Measurements from ENCODE around the gene BAG5.

Gene BAG5

GRCh38 chr14:103546652-103547454 is 15.6 kb downstream of the BAG5 start:
- DNase-seq (ENCODE audit: low read depth) = no peak

- no peak for DNase-seq (ENCODE audit: low read depth)
These were observed 16.4 kb downstream of the BAG5 start for GRCh38 chr14:103545915-103546651.

- DNase-seq (ENCODE audit: low read depth) = no peak
These were observed 17.1 kb downstream of the BAG5 start for GRCh38 chr14:103545219-103545914.

GRCh38 chr14:103544388-103545218 is 17.9 kb downstream of the BAG5 start:
- DNase-seq (ENCODE audit: low read depth) = no peak

- DNase-seq (ENCODE audit: low read depth) = no peak
These were observed 18.6 kb downstream of the BAG5 start for GRCh38 chr14:103543721-103544387.

- DNase-seq (ENCODE audit: low read depth) = no peak
These were observed 19.3 kb downstream of the BAG5 start for GRCh38 chr14:103543140-103543539.

GRCh38 chr14:103542605-103543088 is 19.8 kb downstream of the BAG5 start:
- no peak for DNase-seq (ENCODE audit: low read depth)

GRCh38 chr14:103541709-103542604 is 20.5 kb downstream of the BAG5 start:
- DNase-seq (ENCODE audit: low read depth) = no peak

GRCh38 chr14:103540821-103541708 is 21.4 kb downstream of the BAG5 start:
- DNase-seq (ENCODE audit: low read depth) = no peak

- DNase-seq (ENCODE audit: low read depth) = no peak
These were observed 23.2 kb downstream of the BAG5 start for GRCh38 chr14:103539056-103539825.

- DNase-seq (ENCODE audit: low read depth) = no peak
These were observed 24.0 kb downstream of the BAG5 start for GRCh38 chr14:103538291-103539055.

GRCh38 chr14:103537175-103537990 is 25.1 kb downstream of the BAG5 start:
- no peak for DNase-seq (ENCODE audit: low read depth)

GRCh38 chr14:103536693-103537092 is 25.8 kb downstream of the BAG5 start:
- DNase-seq (ENCODE audit: low read depth) = no peak

GRCh38 chr14:103535891-103536565 is 26.4 kb downstream of the BAG5 start:
- DNase-seq (ENCODE audit: low read depth) = no peak

GRCh38 chr14:103535081-103535890 is 27.2 kb downstream of the BAG5 start:
- no peak for DNase-seq (ENCODE audit: low read depth)
